Dedifferentiated amniotic fluid mesenchymal stem cell (primary cell): ENCODE data around the gene CSHL1.

Experiments
- DNase-seq: peaks from one replicate; pipeline ENCODE4 v3.0.0-alpha.2; 2016; ENCODE audit errors: extremely low spot score

CSHL1 gene

DNA sequence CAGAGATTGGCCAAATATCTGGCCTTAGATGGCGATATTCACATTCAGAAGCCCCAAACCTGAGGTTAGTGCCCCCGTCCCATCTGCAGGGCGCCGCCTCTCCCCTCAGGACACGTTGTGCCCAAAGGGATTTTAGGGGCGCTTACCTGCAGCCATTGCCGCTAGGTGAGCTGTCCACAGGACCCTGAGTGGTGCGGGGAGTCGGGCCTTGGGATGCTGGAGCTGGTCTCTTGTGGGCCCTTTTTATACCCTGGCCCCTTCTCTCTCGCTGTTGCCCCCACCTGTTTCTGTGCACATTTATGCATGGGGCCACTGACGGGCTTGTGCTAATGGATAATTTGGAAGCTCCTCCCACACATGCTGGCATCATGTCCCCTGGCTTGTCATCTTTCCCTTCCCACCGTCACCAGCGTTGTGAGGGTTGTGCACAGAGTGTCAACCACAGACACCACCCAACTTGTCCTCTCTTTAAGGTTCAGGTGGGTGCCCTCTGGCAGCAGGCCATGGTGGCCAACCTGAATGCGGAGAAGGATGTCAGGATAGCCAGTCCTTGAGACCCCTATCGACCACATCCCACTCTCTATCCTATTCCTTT lies at the start of gene CSHL1:
Gene CSHL1, minus strand, starts transcription at position 218 of the 595 bp plus-strand sequence. Its CDS starts 62 bp downstream, at position 156.
- DNase-seq, result no peak

DNA sequence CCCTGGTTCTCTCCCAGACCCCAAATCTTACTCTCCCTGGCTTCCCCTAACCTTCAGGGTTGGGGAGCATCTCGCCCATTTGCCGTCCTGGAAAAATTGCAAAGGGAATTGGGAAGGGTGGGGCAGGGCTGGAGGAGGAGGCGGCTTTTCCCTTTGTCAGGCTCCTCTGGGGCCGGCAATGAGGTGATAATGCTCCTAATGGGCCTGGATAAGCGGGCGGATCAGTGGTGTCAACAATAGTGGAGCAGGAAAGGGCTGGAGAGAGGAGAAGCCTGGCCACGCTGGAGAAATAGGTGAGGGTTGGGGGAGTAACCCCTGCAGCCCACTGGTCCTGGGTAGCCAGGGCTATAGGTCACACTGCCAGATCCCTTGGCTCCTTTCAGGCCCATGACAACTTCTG lies 49.4 kb upstream of the CSHL1 start:
- no peak for DNase-seq

DNA sequence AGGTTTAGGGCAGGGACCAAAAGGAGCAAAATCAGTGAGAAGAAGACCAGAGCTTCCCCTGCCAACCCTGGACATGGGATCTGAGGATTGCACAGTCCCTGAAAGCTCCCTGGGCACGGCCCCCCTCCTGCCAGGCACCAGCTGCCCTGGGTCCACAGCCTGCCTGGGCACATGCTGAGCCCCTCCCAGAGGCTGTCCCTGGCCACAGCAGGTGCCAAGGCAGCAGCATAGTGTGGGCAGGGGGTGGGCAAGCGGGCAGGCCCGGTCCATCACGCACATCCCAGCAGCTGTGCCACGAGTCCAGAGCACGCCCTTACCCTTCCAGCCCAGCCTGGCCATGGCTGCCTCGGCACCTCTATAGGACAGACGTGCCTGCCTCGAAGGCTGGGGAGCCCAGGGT lies 48.9 kb upstream of the CSHL1 start:
- no peak for DNase-seq

DNA sequence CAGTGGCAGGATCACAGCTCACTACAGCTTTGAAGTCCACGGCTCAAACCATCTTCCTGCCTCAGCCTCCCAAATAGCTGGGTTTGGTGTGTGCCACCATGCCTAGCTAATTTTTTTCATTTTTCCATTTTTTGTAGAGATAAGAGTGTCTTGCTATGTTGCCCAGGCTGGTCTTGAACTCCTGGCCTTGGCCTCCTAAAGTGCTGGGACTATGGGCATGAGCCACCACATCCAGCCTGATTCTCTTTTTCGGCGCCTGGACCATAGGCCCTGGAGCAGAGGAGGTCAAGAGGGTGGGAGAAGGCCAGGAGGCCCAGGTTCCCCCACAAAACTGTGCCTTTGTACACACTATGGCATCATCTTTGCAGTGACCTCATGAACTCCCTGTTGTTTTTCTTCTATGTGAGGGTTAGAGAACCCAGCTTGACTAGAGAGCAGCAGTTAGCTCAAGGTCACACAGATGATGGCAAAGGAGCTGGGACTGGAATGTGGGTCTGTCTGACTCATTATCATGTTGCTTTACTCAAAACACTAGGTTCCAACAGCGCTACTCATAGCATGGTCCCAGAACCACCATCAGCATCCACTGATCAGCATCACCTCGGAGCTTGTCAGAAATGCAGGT lies 45.4 kb upstream of the CSHL1 start:
- DNase-seq, result no peak

DNA sequence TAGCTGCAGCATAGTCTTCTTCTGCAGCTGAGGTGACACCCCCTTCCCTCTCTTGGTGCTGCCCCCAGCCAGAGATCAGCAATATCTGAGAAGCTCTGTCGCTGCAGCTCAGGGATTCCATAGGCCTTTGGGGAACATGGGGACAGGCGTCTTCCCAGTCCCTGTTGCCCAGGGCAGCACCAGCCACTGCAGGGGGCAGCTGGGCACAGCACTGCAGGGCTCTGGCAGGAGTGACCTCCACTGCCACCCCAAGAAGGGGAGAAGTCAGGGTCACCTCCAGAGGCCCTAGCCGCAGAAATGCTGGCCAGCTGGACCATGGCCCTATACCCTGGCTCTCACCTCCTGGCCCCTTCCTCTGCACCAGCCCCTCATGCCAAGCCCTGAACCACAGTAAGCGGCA lies 44.7 kb upstream of the CSHL1 start:
- no peak for DNase-seq

DNA sequence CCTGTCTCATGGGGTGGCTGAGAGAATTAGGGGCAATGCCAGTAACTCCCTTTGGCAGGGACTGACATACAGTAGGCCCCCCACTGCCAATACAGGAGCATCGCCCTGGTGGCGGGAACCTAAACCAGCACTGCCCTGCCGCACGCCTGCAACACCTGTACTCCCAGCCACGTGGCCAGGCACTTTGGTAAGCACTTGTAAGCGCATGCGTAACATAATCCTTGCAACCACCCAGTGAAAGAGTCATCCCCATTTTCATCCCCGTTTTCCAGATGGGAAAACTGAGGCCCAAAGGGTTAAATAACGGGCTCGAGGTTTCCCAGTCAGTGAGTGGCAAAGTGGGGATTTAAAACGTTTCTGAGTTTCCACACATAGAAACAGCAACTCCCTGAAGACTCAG lies 44.2 kb upstream of the CSHL1 start:
- DNase-seq, result no peak

DNA sequence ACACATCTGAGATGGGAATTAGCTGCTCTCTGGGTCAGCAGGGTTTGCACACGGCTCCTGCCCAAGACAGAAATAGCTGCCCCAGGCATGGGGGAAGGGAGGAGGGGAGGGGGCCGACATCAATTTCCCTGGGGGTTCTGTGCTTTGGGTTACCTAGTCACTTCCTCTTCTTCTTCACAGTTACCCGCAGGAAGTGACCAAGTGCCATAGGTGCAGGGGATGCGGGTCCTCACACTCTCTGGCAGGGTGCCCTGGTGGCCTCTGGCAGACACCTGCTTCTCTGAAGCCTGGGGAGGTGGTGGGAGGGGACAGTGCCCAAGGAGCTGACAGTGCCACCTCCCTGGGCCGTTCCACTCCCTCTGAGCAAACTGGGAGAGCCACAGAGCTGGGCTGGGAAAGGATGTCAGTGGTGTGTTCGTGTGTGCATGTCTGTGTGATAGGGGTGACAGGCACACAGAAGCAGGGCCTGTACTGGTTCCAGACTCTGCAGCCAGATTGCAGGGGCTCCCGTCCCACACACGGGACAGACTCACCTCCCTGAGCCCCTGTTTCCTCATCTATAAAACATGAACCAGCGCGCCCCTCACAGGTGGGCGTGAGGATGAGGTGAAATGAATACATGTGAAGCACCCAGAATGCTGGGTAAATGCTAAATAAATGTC lies 43.5 kb upstream of the CSHL1 start:
- DNase-seq, result no peak

DNA sequence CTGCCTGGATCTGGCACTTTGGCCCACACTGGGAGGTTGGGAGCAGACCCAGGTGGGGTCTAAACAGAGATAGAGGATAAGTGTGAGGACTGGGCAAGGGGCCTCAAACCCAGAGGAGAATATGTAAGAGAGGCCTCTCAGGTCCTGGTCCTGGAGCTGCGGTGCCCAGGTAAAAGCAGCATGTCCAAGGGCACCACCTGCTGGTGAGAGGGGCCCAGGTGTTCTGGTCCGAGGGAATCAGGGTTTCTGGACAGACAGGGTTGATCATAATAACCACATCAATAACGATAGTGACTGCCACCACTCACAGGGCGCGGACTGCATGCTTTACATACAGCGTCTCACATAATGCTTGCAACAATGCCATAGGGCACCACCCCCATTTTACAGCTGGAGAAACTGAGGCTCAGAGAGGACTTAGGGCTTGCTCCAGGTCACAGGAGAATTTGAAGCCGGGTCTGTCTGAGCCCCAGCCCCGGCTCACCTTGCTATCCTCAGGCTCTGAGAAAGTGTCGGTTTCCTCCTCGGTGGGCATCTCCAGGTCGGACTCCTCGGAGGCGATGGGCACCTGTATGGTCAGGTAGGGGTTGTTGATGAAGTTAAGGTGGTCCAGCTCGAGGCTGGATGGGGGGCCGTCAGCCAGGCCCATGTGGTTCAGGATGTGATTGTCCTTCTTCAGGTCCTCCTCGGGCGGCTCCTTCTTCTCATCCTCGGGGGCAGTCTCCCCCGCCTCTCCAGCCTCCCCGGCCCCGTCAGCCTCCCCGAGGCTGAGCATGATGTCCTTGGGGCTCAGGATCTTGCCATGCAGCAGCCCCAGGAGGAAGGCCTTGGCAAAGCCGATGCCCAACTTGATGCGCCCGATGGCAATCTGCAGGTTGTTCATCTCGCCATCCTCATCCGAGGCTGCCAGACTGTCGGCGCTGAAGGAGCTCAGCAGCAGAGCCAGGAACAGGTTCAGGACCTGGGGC lies 40.2 kb upstream of the CSHL1 start:
- no peak for DNase-seq

DNA sequence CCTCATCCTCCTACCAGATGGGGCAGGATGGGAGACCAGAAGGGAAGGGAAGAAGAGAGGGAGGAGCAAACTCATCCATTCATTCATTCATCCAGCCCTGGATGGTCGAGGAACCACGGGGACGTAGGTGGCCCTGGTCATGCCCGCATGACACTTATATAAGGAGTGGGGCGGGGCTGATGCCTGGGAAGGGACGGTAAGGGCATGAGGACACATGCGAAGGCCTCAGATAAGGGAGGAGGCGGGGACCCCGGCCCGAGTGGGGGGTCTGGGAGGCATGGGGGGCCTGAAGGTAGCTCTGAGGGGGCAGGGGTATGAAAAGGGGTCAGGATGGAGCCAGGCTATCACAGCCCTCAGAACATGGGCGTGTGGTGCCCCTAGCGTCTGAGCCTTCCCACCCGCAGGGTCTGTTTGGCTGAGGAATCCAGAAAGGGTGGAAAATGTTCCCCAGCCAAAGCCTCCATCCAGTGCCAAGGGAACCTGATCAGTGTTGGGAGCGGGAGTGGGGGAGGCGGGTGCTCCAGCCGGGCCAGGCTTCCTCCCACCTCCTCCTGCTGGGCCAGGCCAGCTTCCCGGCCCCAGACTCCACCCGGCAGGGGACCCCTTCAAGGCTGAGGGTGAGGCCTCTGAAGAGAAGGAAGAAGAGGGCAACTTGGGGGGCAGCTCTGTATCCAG lies 38.7 kb upstream of the CSHL1 start:
- no peak for DNase-seq

DNA sequence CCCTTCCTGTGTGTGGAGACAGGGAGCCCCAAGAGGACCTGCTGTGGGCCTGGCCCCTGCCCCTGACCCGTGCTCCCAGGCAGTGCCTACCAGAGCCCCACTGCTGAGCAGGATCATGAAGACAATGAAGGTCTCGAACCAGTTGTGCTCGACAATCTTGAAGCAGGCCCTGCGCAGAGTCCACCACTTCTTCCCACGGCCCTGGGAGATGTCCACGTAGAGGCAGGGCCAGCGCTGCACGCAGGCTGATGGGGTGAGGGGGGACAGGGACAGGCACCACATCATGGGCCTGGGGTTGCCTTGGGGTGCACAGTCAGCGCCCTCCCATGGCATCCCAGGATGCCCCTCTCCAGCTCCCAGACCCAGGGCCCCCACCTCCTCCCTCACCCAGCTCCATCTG lies 37.5 kb upstream of the CSHL1 start:
- no peak for DNase-seq

DNA sequence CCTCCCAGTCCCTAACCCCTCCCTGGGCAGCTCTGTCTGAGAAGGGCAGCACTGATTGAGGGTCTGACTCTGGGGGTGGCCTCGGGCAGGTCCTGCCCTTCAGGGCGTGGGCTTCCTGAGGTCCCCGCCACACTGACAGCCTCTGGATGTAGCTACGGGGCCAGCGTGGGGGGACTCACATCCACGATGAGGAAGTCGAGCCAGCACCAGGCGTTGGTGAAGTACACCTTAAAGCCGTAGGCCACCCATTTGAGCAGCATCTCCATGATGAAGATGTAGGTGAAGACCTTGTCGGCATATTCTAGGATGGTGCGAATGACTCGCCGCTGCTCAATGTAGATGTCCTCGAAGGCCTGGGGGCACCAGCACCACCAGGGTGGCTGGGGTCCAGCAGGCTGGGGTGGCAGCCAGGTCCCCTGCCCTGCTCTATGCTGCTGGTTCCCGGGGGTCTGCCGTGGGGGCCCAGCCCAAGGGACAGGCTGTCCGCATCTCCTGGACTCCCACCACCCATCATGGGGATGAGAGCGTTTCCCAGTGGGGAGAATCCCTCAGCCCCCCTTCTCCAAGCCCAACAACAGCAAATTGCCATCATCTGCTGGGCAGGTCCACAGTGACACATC lies 36.8 kb upstream of the CSHL1 start:
- DNase-seq, result no peak

DNA sequence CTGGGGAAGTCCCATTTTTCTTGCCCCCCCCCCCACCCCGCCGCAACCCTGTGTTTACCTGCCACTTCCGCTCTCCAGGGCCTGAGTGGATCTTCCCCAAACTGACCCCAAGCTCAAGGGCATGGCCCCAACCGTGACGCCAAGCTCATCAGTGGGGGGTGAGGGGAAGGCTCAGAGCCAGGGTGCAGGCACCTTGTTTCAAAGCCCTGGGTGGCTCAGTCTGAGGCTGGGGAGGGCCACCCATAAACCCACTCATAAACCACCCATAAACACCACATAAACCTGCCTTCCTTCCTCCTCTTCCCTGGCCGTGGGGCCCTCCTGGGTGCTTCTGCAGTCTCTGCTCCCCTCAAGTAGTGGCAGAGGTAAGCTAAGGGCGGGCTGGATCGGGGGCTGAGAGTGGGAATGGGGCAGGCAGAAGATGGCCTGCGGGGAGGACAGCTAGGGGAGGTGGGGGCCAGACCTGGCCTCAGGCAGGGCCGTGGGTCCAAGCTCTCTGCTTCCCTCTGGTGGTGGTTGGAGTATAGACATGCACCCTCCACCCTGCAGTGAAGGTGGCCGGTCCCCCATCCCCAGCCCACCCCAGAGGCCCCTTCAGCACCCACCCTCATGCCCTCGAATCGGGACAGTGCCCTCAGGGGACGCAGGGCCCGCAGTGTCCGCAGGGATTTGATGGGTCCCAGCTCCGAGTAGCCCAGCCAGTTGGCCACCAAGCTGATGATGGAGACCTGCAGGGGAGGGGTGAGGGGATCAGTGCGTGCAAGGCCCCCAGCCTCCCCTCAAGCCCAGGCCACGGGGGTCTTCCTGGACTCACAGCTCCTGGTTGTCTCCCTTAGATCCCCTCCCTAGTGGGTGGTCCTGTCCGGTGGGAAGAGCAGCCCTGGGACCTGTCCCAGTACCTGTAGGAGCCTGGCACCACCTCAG lies 35.6 kb upstream of the CSHL1 start:
- DNase-seq, result no peak

DNA sequence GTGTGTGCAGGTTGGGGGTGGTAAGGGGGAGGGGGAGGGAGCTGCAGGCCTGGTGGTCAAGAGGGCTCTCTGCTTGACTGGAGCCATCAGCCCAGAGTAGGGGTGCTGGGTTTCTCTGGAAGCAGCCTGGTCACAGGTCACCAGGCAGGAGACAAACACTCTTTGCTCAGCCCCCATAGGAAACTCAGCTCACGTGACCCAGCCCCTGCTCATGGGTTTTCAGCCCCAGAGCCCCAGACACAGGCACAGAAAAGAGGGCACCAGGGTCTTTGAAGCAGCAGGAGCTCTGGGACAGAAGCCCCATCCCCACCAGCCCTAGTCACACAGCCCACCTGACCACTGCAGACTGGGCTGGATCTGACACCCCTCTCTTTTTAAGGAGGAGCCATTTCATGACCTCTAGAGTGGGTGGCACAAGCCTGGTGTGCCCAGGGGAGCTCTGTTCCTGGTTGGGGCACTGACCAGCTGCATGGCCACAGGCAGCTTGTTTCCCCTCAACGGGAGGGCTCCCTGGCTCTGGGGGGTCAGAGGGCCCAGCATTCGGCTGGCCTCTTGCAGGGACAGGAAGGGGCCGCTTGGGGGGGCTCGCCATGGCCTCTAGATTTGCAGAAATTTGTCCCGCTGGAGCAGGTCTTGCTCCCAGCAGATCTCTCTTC lies 34.9 kb upstream of the CSHL1 start:
- no peak for DNase-seq

DNA sequence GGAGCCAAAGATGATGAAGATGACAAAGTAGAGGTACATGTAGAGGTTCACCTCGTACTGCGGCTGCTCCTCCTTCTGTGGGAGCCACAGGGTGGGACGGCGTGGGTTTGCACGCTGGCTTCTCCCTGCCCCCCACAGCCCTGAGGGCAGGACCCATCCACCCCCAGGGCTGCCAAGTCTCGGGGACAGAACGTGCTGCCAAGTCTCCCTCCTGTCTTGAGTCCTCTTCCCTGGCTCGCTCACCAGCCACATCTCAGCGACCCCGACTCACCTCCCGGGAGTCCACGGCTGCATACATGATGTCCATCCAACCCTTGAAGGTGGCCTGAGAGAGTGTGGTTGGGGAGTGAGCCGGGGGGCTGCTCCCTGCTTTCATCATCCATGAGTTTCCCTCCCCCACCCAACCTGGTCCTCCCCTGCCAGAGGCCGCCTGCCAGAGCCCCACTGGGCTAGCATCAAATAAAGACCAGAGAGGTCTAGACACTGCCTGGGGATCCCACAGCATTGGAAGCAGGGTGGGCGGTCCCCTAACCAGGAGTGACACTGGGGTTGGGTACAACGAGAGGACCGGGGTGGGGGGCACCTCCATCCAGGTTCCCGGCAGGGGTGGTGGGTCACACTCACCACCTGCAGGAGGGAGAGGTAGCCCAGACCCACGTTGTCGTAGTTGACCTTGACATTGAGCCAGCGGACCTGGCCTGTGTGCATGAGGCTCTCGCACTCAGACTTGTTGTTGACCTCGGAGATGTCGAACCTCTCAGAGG lies 33.9 kb upstream of the CSHL1 start:
- no peak for DNase-seq

DNA sequence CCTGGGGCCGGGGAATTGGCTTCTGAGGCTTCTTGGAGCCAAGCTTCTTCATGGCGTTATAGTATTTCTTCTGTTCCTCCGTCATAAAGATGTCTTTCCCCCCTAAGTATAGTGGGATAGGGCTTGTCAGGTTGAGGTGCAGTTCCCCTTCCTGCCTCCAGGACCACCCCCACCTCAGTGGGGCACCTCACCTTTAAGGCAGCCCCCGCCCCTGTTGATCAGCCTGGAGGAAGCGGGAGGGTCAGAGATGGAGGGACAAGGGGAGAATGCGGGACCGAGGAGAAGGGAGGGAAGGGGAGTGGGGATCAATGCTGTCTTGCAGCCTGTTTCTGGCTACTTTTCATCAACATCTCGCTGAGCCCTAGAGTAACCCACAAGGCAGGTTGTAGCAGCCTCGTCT lies 32.7 kb upstream of the CSHL1 start:
- no peak for DNase-seq

DNA sequence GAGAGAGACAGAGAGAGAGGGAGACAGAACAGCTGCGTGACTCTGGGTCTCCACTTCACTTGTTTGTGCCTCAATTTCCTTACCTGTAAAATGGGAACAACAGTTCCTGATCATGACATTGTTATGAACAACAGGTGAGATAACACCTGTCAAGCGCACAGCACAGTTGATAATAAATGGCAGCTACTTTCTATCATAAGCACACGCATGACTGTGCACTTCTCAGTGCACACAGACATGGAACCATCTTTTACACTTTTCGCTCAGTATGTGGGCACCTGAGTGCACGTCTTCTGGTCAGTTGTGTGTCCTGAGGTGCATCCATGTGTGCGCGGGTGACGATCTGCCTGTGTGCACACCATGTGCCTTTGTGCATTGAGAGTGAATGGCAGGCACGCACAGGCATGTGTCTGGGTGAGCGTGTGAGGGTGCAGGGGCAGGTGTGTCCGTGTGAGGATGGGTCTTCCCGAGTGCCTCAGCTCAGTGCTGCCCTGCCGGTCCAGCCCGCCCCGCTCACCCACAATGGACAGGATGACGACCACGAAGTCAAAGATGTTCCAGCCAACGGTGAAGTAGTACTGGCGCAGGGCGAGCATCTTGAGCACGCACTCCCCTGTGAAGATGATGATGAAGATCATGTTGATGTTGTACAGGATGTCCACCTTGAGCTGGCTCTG lies 31.4 kb upstream of the CSHL1 start:
- DNase-seq, result no peak

DNA sequence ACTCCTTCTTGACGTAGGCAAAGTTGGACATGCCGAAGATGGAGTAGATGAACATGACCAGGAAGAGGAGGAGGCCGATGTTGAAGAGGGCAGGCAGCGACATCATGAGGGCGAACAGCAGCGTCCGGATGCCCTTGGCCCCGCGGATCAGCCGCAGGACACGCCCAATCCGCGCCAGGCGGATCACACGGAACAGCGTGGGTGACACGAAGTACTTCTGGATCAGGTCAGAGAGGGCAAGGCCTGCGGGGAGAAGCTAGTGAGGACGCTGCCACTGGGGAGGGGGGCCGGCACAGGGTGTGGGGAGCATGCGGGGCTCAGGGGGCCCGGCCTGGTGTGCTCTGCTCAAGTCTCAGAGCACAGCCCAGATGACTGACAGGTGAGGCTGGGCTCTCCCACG lies 30.7 kb upstream of the CSHL1 start:
- no peak for DNase-seq

DNA sequence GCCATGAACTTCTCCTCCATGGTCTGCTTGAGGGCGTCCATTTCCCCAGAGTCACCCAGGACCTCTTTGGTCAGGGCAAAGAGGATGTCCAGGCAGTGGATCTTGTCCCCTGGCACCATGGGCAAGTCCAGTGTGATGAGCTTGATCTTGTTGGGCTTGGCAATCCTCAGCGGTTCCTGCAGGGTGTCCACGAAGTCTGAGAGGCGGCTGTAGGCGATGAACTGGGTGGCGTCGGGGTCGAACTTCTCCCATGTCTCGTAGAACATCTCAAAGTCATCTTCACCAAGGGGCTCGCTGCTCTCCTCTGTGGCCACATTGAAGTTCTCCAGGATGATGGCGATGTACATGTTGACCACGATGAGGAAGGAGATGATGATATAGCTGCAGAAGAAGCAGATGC lies 30.1 kb upstream of the CSHL1 start:
- no peak for DNase-seq
